ENCODE measurements around the gene EGR2.

The EGR2 gene

DNA sequence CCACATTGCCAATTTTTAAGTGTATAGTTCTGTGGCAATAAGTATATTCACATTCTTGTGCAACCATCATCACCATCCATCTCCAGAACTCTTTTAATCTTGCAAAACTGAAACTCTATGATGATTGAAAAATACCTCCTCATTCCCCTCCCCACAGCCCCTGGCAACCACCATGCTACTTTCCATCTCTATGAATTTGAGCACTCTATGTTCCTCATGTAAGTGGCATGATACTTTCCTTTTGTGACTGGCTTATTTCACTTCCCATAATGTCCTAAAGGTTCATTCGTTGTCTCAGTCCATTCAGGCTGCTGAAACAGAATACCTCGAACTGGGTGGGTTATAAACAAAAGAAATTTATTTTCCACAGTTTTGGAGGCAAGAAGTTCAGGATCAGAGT, 23.4 kb upstream of the EGR2 start:
- H3K27ac ChIP-seq: no peak overlapping the region
- TF ChIP-seq ZFX (IDR thresholded peaks at IDR 0.05): no peak
- TF ChIP-seq, protein P1, sequence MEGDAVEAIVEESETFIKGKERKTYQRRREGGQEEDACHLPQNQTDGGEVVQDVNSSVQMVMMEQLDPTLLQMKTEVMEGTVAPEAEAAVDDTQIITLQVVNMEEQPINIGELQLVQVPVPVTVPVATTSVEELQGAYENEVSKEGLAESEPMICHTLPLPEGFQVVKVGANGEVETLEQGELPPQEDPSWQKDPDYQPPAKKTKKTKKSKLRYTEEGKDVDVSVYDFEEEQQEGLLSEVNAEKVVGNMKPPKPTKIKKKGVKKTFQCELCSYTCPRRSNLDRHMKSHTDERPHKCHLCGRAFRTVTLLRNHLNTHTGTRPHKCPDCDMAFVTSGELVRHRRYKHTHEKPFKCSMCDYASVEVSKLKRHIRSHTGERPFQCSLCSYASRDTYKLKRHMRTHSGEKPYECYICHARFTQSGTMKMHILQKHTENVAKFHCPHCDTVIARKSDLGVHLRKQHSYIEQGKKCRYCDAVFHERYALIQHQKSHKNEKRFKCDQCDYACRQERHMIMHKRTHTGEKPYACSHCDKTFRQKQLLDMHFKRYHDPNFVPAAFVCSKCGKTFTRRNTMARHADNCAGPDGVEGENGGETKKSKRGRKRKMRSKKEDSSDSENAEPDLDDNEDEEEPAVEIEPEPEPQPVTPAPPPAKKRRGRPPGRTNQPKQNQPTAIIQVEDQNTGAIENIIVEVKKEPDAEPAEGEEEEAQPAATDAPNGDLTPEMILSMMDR (conservative IDR thresholded peaks at IDR 0.05): no peak

DNA sequence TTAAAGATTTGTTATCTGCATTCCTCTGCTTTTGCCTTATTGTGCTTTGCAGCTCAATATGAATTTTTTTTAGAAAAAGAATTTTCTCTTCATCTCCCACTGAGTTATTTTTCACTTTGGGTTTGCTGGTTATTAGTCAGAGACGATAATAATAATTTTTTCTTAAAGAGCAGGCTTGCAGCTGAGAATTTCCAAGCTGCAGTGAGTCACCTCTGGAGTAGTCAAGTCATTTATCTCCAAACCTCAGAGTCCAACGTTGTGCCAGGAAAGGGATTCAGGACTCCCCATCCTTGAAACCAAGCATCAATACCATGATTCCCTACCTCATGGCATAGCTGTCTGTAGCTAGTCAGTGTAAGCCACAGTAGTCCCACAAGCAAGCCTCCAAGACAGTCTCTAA, 15.2 kb upstream of the EGR2 start:
- no peak overlapping the region for H3K27ac ChIP-seq
- no peak for TF ChIP-seq ZFX (IDR thresholded peaks at IDR 0.05)
- TF ChIP-seq, protein P1 (conservative IDR thresholded peaks at IDR 0.05): no peak

DNA sequence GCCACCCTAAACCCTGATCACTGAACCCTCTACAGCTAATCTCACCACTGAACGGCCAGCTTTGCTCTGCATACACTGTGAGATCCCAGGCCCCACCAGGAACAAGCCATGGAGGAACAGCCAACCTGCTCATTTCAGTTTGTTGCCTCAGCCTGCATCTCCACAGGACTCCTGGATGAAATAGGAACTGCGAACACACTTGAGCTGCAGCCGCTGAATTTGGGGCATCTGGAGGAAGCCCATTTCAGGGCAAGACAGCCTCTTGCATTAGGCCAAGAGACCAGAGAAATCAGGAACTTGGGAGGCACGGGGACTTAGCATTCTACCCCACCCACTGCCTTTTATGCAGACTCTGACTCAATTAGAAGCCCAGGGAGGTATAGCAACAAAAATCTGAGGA, 14.5 kb upstream of the EGR2 start:
- no peak for TF ChIP-seq ZFX (IDR thresholded peaks at IDR 0.05)
- TF ChIP-seq, protein P1 (conservative IDR thresholded peaks at IDR 0.05): no peak
- H3K27ac ChIP-seq: no peak overlapping the region

DNA sequence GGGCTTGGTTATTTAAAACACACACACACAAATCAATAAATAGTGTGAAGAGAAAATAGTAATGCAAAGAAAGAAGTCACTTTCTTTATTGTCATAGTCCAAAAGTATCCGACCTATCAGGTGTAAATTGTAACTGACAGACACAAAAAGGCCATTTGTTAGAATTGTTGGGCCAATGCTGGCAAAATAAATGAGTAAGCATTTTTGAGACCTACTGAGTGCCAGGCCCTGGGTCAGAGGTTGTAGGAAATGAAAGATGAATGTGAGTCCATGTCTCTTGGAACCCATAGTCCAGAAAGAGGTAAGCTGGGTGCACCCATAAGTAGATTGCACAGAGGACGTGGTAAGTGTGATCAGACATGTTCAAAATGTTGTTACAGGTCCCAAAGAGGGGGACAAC, 13.5 kb upstream of the EGR2 start:
- H3K27ac ChIP-seq: no peak overlapping the region
- TF ChIP-seq ZFX (IDR thresholded peaks at IDR 0.05): no peak
- TF ChIP-seq, protein P1 (conservative IDR thresholded peaks at IDR 0.05): no peak

DNA sequence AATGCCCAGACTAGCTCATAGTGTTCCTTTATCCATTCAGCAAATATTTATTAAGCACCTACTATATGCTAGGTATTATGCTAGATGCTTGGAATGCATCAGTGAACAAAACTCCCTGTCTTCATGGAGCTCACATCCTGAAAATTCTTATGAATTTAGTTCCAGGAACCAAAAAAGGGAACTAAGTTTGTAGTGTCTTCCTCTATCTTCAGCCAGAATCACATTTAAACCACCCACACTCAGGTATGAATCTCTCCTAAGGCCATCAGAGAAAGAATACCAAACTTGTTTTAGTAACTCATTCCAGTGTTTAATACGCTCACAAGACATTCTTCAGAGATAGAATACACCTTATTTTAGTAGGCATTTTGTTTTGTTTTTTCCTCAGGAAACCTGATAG, 10.1 kb upstream of the EGR2 start:
- TF ChIP-seq, protein P1 (conservative IDR thresholded peaks at IDR 0.05): no peak
- no peak for TF ChIP-seq ZFX (IDR thresholded peaks at IDR 0.05)
- H3K27ac ChIP-seq: no peak overlapping the region

DNA sequence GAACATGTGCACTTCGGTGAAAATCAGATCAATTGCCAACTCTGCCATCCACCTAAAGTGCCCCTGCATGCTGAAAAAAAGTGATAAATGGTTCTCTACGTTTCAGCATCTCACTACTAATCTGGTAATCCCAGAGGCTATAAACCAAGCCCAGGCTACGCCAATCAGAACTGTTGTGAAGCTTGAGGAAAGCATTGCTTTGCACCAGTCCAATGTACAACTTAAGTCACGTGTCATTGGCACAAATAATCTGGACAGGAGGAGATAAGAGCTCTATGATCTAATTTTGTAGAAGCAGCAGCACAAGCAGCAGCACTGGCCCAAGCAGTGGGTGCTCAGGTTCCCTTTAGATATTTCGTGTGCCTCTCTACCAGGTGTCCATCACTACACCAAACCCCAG, 4.4 kb upstream of the EGR2 start:
- TF ChIP-seq, protein P1 (conservative IDR thresholded peaks at IDR 0.05): no peak
- TF ChIP-seq ZFX (IDR thresholded peaks at IDR 0.05): no peak
- no peak overlapping the region for H3K27ac ChIP-seq

DNA sequence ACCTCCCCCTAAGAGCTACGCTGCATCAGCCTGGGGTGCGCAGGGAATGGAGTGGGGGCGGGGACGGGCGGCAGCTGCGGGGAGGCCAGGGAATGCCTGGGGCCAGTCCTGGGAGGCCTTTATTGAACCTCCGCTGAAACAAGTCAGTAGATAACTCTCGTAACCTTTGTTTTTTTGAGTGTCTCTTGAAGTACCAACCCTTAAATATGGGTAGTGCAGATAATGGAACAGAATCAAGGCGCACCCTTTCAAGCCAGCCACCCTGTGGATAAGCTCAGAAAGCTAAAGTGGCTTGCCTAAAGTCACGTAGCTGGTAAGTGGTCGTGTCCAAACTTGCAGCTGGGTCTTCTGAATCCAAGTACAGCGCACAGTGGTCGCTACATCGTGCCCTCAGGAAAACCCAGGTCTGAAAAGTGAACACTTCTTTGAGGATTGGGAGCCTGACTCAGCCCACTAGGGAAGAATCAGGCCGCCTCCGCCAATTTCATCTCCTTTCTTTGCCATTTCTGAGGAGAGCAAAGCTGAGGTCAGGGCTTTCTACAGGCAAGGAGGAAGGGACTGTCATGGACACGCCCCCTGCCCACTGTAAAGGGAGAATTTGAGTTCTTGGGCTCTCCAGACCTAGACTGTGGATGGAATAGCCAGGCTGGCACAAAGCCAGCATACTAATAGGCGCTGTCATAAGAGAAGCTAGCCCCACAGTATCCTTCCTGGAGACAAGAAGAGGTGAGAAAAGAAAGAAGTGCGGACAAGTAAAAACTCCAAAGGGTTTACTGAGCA, 3.2 kb upstream of the EGR2 start:
- TF ChIP-seq, protein P1 (conservative IDR thresholded peaks at IDR 0.05): no peak
- no peak for TF ChIP-seq ZFX (IDR thresholded peaks at IDR 0.05)
- H3K27ac ChIP-seq: no peak overlapping the region

Data from C4-2B (cell line).